ENCODE measurements around the gene MAGI2. TPM values are rescaled to one million over a fixed set of nuclear protein-coding genes. Genes with fewer than 3 reads are reported as not detected.

MAGI2 gene
- total RNA-seq, 6 experiments from 2014 or later, result 1.2 to 4.0 (median 2.4) TPM

DNA sequence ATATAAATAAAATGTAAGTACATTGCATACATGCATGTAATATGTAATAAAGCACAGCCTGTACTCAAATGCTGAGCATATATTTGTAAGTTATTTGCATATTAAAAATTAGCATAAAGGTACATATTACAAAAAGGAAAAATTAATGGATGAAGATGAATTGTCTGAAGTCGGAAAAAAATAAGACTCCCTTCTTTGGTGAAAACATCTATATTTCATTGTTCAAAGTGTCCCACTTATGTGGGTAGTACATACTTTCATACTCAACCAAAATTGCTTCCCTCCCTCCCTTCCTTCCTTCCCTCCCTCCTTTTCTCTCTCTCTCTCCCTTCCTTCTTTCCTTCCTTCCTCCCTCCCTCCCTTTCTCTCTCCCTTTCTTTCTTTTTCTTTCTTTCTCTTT is 498.1 kb downstream of the MAGI2 start:
- no peak for TF ChIP-seq POLR2A (IDR thresholded peaks at IDR 0.05)
- TF ChIP-seq, protein P1, sequence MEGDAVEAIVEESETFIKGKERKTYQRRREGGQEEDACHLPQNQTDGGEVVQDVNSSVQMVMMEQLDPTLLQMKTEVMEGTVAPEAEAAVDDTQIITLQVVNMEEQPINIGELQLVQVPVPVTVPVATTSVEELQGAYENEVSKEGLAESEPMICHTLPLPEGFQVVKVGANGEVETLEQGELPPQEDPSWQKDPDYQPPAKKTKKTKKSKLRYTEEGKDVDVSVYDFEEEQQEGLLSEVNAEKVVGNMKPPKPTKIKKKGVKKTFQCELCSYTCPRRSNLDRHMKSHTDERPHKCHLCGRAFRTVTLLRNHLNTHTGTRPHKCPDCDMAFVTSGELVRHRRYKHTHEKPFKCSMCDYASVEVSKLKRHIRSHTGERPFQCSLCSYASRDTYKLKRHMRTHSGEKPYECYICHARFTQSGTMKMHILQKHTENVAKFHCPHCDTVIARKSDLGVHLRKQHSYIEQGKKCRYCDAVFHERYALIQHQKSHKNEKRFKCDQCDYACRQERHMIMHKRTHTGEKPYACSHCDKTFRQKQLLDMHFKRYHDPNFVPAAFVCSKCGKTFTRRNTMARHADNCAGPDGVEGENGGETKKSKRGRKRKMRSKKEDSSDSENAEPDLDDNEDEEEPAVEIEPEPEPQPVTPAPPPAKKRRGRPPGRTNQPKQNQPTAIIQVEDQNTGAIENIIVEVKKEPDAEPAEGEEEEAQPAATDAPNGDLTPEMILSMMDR (IDR thresholded peaks at IDR 0.05), result no peak
- no peak overlapping the region for H3K27ac ChIP-seq
- H3K4me1 ChIP-seq, result no peaks in the 10 kb centered on the region
- no peaks in the 10 kb centered on the region for H3K36me3 ChIP-seq
- 83% methylated on average over 1 of the region's 1 CpG for WGBS (ENCODE audit: insufficient coverage, low coverage, low lambda C conversion rate, missing lambda C conversion rate)
- intact Hi-C loops (cut with DNase I), result no loop called here
- no peak overlapping the region for H3K4me3 ChIP-seq
- no peaks in the 10 kb centered on the region for H3K9me3 ChIP-seq
- ATAC-seq (no peak), DNase-seq (no peak)
- H3K27me3 ChIP-seq, result no peaks in the 10 kb centered on the region

DNA sequence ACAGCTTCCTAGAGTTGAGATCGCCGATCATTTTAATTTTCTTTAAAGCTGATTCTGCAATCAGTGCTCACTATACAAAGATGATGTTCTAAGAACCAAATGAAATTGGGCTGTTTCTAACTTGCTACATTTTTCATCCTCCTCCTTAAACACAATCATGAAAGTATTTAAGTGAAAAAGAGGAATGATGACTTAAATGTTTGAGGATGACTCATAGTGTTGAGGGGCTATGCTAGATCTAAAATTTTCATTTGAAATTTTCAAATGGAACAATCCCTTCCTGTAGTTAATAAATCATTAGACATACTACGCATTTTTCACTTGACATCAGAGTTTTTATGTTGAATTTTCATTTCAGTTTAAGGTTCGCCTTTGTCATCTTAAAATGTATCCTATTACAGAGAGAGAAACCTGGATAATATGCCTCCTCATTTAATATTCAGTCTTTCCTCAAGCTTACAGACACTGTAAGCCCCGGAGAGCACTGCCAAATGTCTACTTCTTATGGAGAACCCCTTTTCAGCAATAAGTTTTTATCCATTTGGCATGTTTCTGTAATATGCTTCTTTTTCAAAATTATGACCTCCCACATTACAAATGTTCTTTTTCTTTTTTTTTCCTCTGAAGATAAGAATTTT is 499.6 kb downstream of the MAGI2 start:
- no peak for TF ChIP-seq POLR2A (IDR thresholded peaks at IDR 0.05)
- TF ChIP-seq, protein P1 (IDR thresholded peaks at IDR 0.05), result no peak
- no peaks in the 10 kb centered on the region for H3K27me3 ChIP-seq
- no peaks in the 10 kb centered on the region for H3K9me3 ChIP-seq
- H3K4me1 ChIP-seq, result no peaks in the 10 kb centered on the region
- ATAC-seq (no peak), DNase-seq (no peak)
- H3K27ac ChIP-seq, result no peak overlapping the region
- no peak overlapping the region for H3K4me3 ChIP-seq
- no peaks in the 10 kb centered on the region for H3K36me3 ChIP-seq
- WGBS (ENCODE audit: insufficient coverage, low coverage, low lambda C conversion rate, missing lambda C conversion rate), result 83% methylated on average over 5 of the region's 5 CpGs
- intact Hi-C loops (cut with DNase I), result no loop called here

DNA sequence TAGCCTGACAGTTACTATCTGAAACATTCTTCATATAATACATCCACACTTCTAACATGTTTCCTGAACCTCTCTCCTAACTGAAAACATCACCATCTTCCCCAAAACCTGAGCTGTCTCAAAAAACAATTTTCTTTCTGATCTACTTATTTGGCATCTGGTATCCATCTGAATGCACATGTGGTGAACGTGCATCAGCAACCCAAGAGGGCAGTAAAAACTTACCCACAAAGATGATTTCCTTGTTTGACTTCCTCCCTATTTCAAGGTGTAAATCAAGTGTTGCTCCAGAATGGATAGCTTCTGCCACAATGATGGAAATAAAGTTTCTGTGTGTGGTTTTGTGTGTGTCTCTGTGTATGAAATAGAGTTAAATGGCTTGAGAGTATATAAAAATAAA is 500.4 kb downstream of the MAGI2 start:
- H3K27me3 ChIP-seq, result no peaks in the 10 kb centered on the region
- intact Hi-C loops (cut with DNase I), result no loop called here
- no peaks in the 10 kb centered on the region for H3K36me3 ChIP-seq
- WGBS (ENCODE audit: insufficient coverage, low coverage, low lambda C conversion rate, missing lambda C conversion rate), result 53% methylated on average over 1 of the region's 1 CpG
- no peaks in the 10 kb centered on the region for H3K9me3 ChIP-seq
- DNase-seq (no peak), ATAC-seq (no peak)
- no peak overlapping the region for H3K27ac ChIP-seq
- H3K4me3 ChIP-seq, result no peak overlapping the region
- TF ChIP-seq, protein P1 (IDR thresholded peaks at IDR 0.05), result no peak
- no peak for TF ChIP-seq POLR2A (IDR thresholded peaks at IDR 0.05)
- H3K4me1 ChIP-seq, result no peaks in the 10 kb centered on the region

DNA sequence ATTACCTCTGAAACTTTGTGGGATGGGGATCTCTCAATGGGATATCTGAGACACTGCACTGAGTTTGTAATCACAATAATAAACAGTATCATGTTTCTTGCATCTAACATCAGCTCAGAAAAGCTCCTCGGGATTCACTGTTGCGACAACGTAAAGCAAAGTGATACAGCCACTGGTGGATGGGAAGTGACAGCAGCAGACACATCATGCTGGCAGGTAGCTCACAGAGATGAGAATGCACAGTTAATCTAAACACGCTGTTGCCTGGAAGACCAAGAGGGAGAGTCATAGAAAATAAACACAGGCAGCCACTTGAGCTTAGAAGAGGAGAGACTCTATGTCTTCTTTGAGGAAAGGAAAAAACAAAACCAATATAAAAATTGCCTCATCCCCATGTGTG is 513.8 kb downstream of the MAGI2 start:
- DNase-seq (no peak), ATAC-seq (no peak)
- intact Hi-C loops (cut with DNase I), result no loop called here
- no peaks in the 10 kb centered on the region for H3K27me3 ChIP-seq
- H3K9me3 ChIP-seq, result no peaks in the 10 kb centered on the region
- no peak for TF ChIP-seq POLR2A (IDR thresholded peaks at IDR 0.05)
- TF ChIP-seq, protein P1 (IDR thresholded peaks at IDR 0.05), result no peak
- no peaks in the 10 kb centered on the region for H3K36me3 ChIP-seq
- 79% methylated on average over 4 of the region's 4 CpGs for WGBS (ENCODE audit: insufficient coverage, low coverage, low lambda C conversion rate, missing lambda C conversion rate)
- H3K4me3 ChIP-seq, result no peak overlapping the region
- no peaks in the 10 kb centered on the region for H3K4me1 ChIP-seq
- H3K27ac ChIP-seq, result no peak overlapping the region

DNA sequence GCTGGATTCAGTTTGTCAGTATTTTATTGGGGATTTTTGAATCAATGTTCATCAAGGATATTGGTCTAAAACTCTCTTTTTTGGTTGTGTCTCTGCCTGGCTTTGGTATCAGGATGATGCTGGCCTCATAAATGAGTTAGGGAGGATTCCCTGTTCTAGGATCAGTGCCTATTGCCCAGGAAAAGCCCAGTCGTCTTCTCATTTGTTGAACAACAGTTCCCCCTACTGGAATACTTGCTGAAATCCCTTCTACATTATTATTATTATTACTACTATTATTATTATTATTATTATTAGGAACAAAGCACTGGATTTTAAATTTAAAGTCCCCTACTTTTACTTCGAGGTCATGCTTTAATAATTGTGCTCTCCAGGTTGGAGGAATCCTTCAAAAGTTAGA is 528.9 kb downstream of the MAGI2 start:
- ATAC-seq (no peak), DNase-seq (no peak)
- no peaks in the 10 kb centered on the region for H3K9me3 ChIP-seq
- TF ChIP-seq POLR2A (IDR thresholded peaks at IDR 0.05), result no peak
- TF ChIP-seq, protein P1 (IDR thresholded peaks at IDR 0.05), result peak in 1 of 4 donors; percentile 16
- no peak overlapping the region for H3K27ac ChIP-seq
- H3K27me3 ChIP-seq, result no peaks in the 10 kb centered on the region
- H3K4me1 ChIP-seq, result no peaks in the 10 kb centered on the region
- H3K36me3 ChIP-seq, result no peaks in the 10 kb centered on the region
- H3K4me3 ChIP-seq, result no peak overlapping the region
- WGBS (ENCODE audit: insufficient coverage, low coverage, low lambda C conversion rate, missing lambda C conversion rate), result 2% methylated on average over 2 of the region's 2 CpGs
- intact Hi-C loops (cut with DNase I), result no loop called here
